Panc1 (cell line): ENCODE results near the gene CNTF. TPM values are rescaled to one million over a fixed set of nuclear protein-coding genes. Genes with fewer than 3 reads are reported as not detected.

Experiments
- ATAC-seq: fragments of 200-7000 bp; cut with Tn5 transposase; 2 replicates; pipeline ENCODE4 v1.9.1; 2020; ENCODE audit warnings: mild to moderate bottlenecking, moderate library complexity
- BruUV-seq: library from RNA; stranded (reverse); fragments of 400-500 nt; replicated peaks from 2 replicates; lab custom pipeline; 2021; lab: Mats Ljungman, UMichigan
- CTCF ChIA-PET: fragments of 300-600 bp; sonication (Branson Sonifier 250); formaldehyde crosslinking; loops from one replicate; lab custom pipeline; 2022; ENCODE audit warnings: antibody characterized with exemption; lab: Charles Lee
- POLR2A ChIA-PET: fragments of 300-600 bp; sonication (Branson Sonifier 250); formaldehyde crosslinking; loops from one replicate; lab custom pipeline; 2022; ENCODE audit warnings: antibody characterized with exemption; lab: Charles Lee
- DNase-seq: peaks from one replicate; pipeline ENCODE4 v3.0.0-alpha.2; 2010; ENCODE audit warnings: low read depth, low spot score
- H3K27ac ChIP-seq: 2 replicates; pipeline ENCODE4 v1.5.1; 2011; ENCODE audit warnings: mild to moderate bottlenecking, low read length, inconsistent platforms
- H3K27me3 ChIP-seq: fragments of 200-500 bp; sonication (Bioruptor generic); 2 replicates; pipeline ENCODE4 v1.6.0; 2014; ENCODE audit warnings: low read length, inconsistent platforms; ENCODE audit not compliant: control insufficient read depth, insufficient read depth
- H3K36me3 ChIP-seq: fragments of 200-500 bp; sonication (Bioruptor generic); 2 replicates; pipeline ENCODE4 v1.5.1; 2014; ENCODE audit warnings: inconsistent platforms, mild to moderate bottlenecking, low read length, moderate library complexity; ENCODE audit not compliant: control insufficient read depth, insufficient read depth
- H3K4me1 ChIP-seq: 2 replicates; pipeline ENCODE4 v1.5.1; 2011; ENCODE audit warnings: inconsistent platforms, mild to moderate bottlenecking, low read length, moderate library complexity; ENCODE audit not compliant: control insufficient read depth, insufficient read depth
- H3K4me3 ChIP-seq, 2 experiments: 2 replicates each; pipeline ENCODE4 v1.5.1; 2011 to 2012; ENCODE audit warnings: low read depth in 2 of 2, low read length in 2 of 2, mild to moderate bottlenecking in 2 of 2, inconsistent platforms in 1 of 2, moderate library complexity in 1 of 2
- H3K9me3 ChIP-seq: fragments of 200-500 bp; sonication (Bioruptor generic); 2 replicates; pipeline ENCODE4 v1.5.1; 2014; ENCODE audit warnings: low read depth, mild to moderate bottlenecking, inconsistent platforms, low read length, moderate library complexity; ENCODE audit not compliant: control insufficient read depth, insufficient read depth
- POLR2AphosphoS5 ChIP-seq: IDR thresholded peaks from 2 replicates; pipeline ENCODE4 v1.6.1; 2012; ENCODE audit warnings: mild to moderate bottlenecking, low read depth, low read length, moderate library complexity
- SIN3A ChIP-seq: IDR thresholded peaks from 2 replicates; pipeline ENCODE4 v1.6.1; 2012; ENCODE audit warnings: low read depth, mild to moderate bottlenecking, low read length, moderate library complexity, borderline replicate concordance; ENCODE audit not compliant: insufficient read depth
- TCF7L2 ChIP-seq: IDR thresholded peaks from 2 replicates; pipeline ENCODE4 v1.6.1; 2011; ENCODE audit warnings: mild to moderate bottlenecking, low read depth, low read length, inconsistent platforms
- in situ Hi-C: cut with HindIII; loops from 2 replicates; pipeline ENCODE4 v1.10.0; 2016; ENCODE audit warnings: low sequenced_read_pairs, low pct_unique_long_range_greater_than_20kb
- intact Hi-C: fragments of 100-400 bp; cut with micrococcal nuclease; formaldehyde crosslinking; loops from one replicate; pipeline ENCODE4 v1.10.0; 2022; ENCODE audit not compliant: unreplicated experiment
- total RNA-seq: library from RNA; stranded (reverse); gene quantifications from one replicate; pipeline ENCODE4 v1.2.1, GENCODE V29; 2021; ENCODE audit not compliant: unreplicated experiment
- TF ChIP-seq, protein P1 (sequence below): fragments of 450-650 bp; IDR thresholded peaks from 2 replicates; pipeline ENCODE4 v1.5.1; 2017; ENCODE audit warnings: mild to moderate bottlenecking
- TF ChIP-seq, protein P2 (sequence below), 2 experiments: IDR thresholded peaks; 2 replicates each; pipeline ENCODE4 v1.6.1; 2011 to 2012; ENCODE audit warnings: low read depth in 2 of 2, control low read depth in 1 of 2, low read length in 1 of 2, mild to moderate bottlenecking in 1 of 2, moderate library complexity in 1 of 2; ENCODE audit not compliant: insufficient read depth in 1 of 2

CNTF gene
- total RNA-seq, 1 experiment from 2014 or later: 3.0 TPM

DNA sequence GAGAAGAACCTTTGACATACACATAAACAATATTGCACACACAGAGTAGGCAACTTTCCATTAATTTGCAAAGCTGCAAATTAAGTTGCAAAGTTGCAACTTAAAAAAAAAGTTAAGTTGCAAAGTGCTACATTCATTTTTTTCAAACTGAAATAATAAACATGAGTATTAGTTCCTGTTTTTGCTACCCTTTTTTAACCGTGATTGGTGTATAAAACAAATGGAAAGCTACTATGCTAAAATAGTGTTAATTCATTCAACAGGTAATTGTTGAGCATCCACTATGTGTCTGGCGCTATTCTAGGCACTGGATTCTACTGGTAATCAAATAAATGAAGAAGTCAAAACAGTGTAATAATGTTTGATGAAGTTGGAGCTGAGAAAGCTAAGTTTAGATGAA, 35.5 kb upstream of the CNTF start:
- Histone ChIP-seq H3K4me3 (no peak overlapping the region), H3K27ac (no peak overlapping the region), H3K27me3 (no peaks in the 10 kb centered on the region), H3K4me1 (peaks cover 21% of the 10 kb centered on the region), H3K36me3 (peaks cover 19% of the 10 kb centered on the region), H3K9me3 (no peaks in the 10 kb centered on the region)
- intact Hi-C loops (no loop called here), in situ Hi-C loops (no loop called here)
- DNase-seq (no peak), ATAC-seq (no peak)
- ChIA-PET POLR2A (no interaction called here), CTCF (no interaction called here)
- no TSS peak for BruUV-seq
- TF ChIP-seq, protein P1, sequence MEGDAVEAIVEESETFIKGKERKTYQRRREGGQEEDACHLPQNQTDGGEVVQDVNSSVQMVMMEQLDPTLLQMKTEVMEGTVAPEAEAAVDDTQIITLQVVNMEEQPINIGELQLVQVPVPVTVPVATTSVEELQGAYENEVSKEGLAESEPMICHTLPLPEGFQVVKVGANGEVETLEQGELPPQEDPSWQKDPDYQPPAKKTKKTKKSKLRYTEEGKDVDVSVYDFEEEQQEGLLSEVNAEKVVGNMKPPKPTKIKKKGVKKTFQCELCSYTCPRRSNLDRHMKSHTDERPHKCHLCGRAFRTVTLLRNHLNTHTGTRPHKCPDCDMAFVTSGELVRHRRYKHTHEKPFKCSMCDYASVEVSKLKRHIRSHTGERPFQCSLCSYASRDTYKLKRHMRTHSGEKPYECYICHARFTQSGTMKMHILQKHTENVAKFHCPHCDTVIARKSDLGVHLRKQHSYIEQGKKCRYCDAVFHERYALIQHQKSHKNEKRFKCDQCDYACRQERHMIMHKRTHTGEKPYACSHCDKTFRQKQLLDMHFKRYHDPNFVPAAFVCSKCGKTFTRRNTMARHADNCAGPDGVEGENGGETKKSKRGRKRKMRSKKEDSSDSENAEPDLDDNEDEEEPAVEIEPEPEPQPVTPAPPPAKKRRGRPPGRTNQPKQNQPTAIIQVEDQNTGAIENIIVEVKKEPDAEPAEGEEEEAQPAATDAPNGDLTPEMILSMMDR: no peak
- TF ChIP-seq, protein P2, sequence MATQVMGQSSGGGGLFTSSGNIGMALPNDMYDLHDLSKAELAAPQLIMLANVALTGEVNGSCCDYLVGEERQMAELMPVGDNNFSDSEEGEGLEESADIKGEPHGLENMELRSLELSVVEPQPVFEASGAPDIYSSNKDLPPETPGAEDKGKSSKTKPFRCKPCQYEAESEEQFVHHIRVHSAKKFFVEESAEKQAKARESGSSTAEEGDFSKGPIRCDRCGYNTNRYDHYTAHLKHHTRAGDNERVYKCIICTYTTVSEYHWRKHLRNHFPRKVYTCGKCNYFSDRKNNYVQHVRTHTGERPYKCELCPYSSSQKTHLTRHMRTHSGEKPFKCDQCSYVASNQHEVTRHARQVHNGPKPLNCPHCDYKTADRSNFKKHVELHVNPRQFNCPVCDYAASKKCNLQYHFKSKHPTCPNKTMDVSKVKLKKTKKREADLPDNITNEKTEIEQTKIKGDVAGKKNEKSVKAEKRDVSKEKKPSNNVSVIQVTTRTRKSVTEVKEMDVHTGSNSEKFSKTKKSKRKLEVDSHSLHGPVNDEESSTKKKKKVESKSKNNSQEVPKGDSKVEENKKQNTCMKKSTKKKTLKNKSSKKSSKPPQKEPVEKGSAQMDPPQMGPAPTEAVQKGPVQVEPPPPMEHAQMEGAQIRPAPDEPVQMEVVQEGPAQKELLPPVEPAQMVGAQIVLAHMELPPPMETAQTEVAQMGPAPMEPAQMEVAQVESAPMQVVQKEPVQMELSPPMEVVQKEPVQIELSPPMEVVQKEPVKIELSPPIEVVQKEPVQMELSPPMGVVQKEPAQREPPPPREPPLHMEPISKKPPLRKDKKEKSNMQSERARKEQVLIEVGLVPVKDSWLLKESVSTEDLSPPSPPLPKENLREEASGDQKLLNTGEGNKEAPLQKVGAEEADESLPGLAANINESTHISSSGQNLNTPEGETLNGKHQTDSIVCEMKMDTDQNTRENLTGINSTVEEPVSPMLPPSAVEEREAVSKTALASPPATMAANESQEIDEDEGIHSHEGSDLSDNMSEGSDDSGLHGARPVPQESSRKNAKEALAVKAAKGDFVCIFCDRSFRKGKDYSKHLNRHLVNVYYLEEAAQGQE (IDR thresholded peaks at IDR 0.05; ENCODE audit: insufficient read depth in 1 of 2, low read depth in 2 of 2, low read length in 1 of 2): no peak
- TF ChIP-seq SIN3A (no peak), POLR2AphosphoS5 (no peak), TCF7L2 (no peak)

DNA sequence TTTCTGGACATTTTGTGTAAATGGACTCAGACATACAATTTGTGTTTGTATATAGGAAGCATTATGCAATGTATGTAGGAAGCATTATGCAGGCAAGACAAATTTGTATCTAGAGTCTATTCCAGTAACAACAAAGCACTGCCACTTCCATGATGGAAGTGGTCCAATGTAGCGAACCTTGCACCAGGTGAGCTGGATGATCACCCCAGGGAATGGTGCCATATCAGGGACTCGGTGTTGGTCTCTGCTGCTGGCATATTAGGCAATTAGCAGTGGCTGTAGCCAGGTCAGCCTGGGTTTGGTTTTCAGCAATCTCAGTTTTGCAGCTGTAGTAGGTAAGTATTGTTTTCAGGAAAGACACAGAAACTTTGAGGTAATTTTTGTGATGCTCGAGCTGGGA, 30.8 kb upstream of the CNTF start:
- DNase-seq (no peak), ATAC-seq (no peak)
- peaks cover 7% of the 10 kb centered on the region; the same call in 1 of the 2 replicates for H3K36me3 ChIP-seq
- H3K4me1 ChIP-seq: peaks cover 10% of the 10 kb centered on the region; the same call in 1 of the 2 replicates
- ChIA-PET CTCF (no interaction called here), POLR2A (no interaction called here)
- no TSS peak for BruUV-seq
- no peak overlapping the region for H3K27ac ChIP-seq
- in situ Hi-C loops (no loop called here), intact Hi-C loops (no loop called here)
- no peaks in the 10 kb centered on the region for H3K9me3 ChIP-seq
- H3K4me3 ChIP-seq: no peak overlapping the region
- no peaks in the 10 kb centered on the region for H3K27me3 ChIP-seq
- TF ChIP-seq POLR2AphosphoS5: no peak
- TF ChIP-seq, protein P1: no peak
- TF ChIP-seq TCF7L2: no peak
- TF ChIP-seq, protein P2 (IDR thresholded peaks at IDR 0.05; ENCODE audit: insufficient read depth in 1 of 2, low read depth in 2 of 2, low read length in 1 of 2): no peak
- TF ChIP-seq SIN3A: no peak
